ENCODE results near the gene ATRNL1. TPM values are rescaled to one million over a fixed set of nuclear protein-coding genes. Genes with fewer than 3 reads are reported as not detected.

ATRNL1 gene
- total and polyA plus RNA-seq, 2 experiments from 2014 or later = 4.8 to 29.7 TPM

GRCh38 chr10:115931309-115931708 lies 838.1 kb downstream of the ATRNL1 start:
- Histone ChIP-seq H3K36me3 (ENCODE audit: insufficient read depth) (no peaks in the 10 kb centered on the region), H3F3A (replicated peaks; ENCODE audit: low read depth) (no peaks in the 10 kb centered on the region), H3K4me1 (ENCODE audit: insufficient read depth) (no peaks in the 10 kb centered on the region), H3K9me2 (ENCODE audit: insufficient read depth) (no peaks in the 10 kb centered on the region), H3K79me2 (replicated peaks; ENCODE audit: insufficient read depth) (no peaks in the 10 kb centered on the region), H3K4me2 (no peak overlapping the region), H2AFZ (no peak overlapping the region), H3K27ac (ENCODE audit: low read depth) (no peak overlapping the region), H4K20me1 (replicated peaks; ENCODE audit: insufficient read depth) (no peaks in the 10 kb centered on the region), H3K27me3 (ENCODE audit: insufficient read depth) (no peaks in the 10 kb centered on the region), H3K4me3 (no peak overlapping the region)
- DNase-seq (ENCODE audit: low spot score) (no peak), ATAC-seq (no peak)
- Mint-ChIP-seq H3K4me1 (no peaks in the 10 kb centered on the region), H3K36me3 (ENCODE audit: low read depth) (no peaks in the 10 kb centered on the region), H3K27ac (no peak overlapping the region), H3K4me3 (no peak overlapping the region), H3K27me3 (ENCODE audit: insufficient read depth, low read depth, poor library complexity) (peaks cover 2% of the 10 kb centered on the region), H3K9me3 (no peaks in the 10 kb centered on the region)
- TF ChIP-seq NANOG (IDR thresholded peaks at IDR 0.05; ENCODE audit: borderline replicate concordance) (no peak), STAT1 (IDR thresholded peaks at IDR 0.05; ENCODE audit: unreplicated experiment) (no peak), ZNF331 (CRISPR knock-in tag; IDR thresholded peaks at IDR 0.05; ENCODE audit: low read depth) (no peak), REST (IDR thresholded peaks at IDR 0.05; ENCODE audit: unreplicated experiment) (no peak), POLR2AphosphoS5 (IDR thresholded peaks at IDR 0.05; ENCODE audit: low read depth) (no peak), EZH2phosphoT487 (IDR thresholded peaks at IDR 0.05; ENCODE audit: unreplicated experiment) (no peak), ZNF114 (CRISPR knock-in tag; IDR thresholded peaks at IDR 0.05) (no peak), JUNB (IDR thresholded peaks at IDR 0.05; ENCODE audit: unreplicated experiment) (no peak)
- TF ChIP-seq, protein P1, sequence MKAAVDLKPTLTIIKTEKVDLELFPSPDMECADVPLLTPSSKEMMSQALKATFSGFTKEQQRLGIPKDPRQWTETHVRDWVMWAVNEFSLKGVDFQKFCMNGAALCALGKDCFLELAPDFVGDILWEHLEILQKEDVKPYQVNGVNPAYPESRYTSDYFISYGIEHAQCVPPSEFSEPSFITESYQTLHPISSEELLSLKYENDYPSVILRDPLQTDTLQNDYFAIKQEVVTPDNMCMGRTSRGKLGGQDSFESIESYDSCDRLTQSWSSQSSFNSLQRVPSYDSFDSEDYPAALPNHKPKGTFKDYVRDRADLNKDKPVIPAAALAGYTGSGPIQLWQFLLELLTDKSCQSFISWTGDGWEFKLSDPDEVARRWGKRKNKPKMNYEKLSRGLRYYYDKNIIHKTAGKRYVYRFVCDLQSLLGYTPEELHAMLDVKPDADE (IDR thresholded peaks at IDR 0.05) = no peak

DNA sequence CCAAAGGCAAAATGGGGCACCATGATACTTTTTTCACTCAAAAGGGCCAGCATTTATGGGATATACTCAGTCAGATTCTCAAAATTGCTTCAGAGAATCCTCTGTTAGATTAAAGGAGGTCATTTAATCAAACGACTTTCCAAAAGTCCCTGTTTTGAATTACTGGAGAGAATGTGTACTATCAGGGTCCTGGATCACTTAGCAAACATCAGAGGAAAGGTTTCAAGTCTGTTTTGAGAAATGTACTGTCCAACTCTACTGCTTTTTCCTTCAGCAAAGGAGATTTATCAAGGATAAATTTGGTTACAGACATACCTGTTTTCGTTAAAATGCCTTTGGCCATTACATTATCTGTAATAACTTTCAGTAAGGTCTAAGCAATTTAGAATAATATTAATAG lies 838.9 kb downstream of the ATRNL1 start:
- Histone ChIP-seq H3K4me1 (ENCODE audit: insufficient read depth) (peaks cover 6% of the 10 kb centered on the region; the same call in 1 of the 2 replicates), H3F3A (replicated peaks; ENCODE audit: low read depth) (no peaks in the 10 kb centered on the region), H3K27me3 (ENCODE audit: insufficient read depth) (no peaks in the 10 kb centered on the region), H3K4me3 (no peak overlapping the region), H3K27ac (ENCODE audit: low read depth) (no peak overlapping the region), H4K20me1 (replicated peaks; ENCODE audit: insufficient read depth) (no peaks in the 10 kb centered on the region), H3K79me2 (replicated peaks; ENCODE audit: insufficient read depth) (no peaks in the 10 kb centered on the region), H3K36me3 (ENCODE audit: insufficient read depth) (no peaks in the 10 kb centered on the region), H3K9me2 (ENCODE audit: insufficient read depth) (no peaks in the 10 kb centered on the region), H3K4me2 (no peak overlapping the region), H2AFZ (no peak overlapping the region)
- H3K27me3 Mint-ChIP-seq (ENCODE audit: insufficient read depth, low read depth, poor library complexity) = peaks cover 2% of the 10 kb centered on the region
- no peaks in the 10 kb centered on the region for H3K9me3 Mint-ChIP-seq
- H3K27ac Mint-ChIP-seq = no peak overlapping the region
- ATAC-seq (no peak), DNase-seq (ENCODE audit: low spot score) (no peak)
- H3K4me3 Mint-ChIP-seq = no peak overlapping the region
- H3K4me1 Mint-ChIP-seq = peaks cover 3% of the 10 kb centered on the region; the same call in 2 of the 3 replicates
- no peaks in the 10 kb centered on the region for H3K36me3 Mint-ChIP-seq (ENCODE audit: low read depth)
- no peak for TF ChIP-seq ZNF462 (CRISPR knock-in tag; IDR thresholded peaks at IDR 0.05)
- TF ChIP-seq STAT1 (IDR thresholded peaks at IDR 0.05; ENCODE audit: unreplicated experiment) = no peak

Measured in GM23338 (cell line).